Measurements from ENCODE around the gene PIGT.

The PIGT gene

DNA sequence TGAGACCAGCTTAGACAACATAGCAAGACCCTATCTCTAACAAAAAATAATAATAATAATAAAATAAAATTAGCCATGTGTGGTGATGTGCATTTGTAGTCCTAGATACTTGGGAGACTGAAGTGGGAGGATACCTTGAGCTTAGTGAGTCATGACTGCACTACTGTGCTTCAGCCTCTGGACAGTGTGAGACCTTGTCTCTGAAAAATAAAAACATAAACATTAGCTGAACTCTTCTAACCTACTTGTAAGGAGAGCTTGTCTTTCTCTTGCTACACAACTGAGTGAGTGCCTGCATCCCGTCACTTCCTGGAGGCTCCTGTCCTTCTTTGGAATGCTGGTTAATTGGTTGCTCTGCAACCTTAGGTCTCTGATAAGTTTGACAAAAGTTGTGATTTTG is 13.0 kb upstream of the PIGT start:
- no peak for DNase-seq

DNA sequence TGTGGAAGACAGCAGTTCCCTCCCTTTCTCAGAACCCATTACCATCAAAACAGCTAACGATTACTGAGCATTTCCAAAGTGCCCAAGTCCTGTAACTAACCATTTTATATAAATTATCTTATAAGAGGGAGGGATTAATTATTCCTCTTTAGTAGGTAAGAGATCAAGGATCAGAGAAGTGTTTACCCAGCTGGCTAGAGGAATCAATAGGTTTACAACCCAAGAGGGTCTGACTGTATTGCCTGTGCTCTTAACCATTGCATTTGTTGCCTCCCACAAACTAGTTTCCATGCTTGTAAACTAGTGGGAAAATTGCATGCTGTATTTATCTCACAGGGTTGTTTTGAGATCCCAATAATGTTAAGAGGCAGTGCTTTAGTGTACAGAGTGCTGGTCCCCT is 11.5 kb upstream of the PIGT start:
- no peak for DNase-seq

DNA sequence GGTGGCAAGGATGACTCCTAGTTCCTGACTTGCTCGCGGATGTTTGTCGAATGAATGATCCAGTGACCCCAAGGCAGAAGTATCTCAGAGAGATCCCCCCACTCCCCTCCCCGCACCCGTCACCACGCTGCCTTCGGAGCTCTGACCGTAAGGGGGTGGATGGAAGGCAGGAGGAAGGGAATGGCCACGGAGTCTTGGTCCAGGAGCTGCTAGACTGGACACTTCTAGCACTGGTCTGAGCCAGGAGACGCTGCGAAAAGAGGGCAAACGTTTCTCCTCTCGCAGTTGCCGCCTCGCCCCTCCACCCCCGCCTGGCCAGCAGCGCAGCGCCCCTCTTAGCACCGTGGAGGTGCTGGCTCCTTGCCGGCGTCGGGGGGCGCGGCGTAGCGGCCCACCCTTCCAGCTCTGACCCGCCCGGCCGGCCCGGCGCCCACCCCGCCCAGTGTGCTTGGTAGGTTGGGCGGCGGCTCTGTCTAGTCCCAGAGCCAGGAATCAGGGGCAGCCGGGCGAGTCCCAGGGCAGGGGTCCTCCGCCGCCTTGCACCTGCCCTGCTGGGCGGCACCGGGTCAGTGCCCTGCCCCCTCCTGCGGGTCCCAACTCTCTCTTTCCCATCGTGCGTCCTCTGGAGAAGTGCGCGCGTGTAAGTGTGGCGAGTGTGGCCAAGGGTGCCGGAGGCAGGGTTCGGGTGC is 10.2 kb upstream of the PIGT start:
- DNase-seq: no peak

DNA sequence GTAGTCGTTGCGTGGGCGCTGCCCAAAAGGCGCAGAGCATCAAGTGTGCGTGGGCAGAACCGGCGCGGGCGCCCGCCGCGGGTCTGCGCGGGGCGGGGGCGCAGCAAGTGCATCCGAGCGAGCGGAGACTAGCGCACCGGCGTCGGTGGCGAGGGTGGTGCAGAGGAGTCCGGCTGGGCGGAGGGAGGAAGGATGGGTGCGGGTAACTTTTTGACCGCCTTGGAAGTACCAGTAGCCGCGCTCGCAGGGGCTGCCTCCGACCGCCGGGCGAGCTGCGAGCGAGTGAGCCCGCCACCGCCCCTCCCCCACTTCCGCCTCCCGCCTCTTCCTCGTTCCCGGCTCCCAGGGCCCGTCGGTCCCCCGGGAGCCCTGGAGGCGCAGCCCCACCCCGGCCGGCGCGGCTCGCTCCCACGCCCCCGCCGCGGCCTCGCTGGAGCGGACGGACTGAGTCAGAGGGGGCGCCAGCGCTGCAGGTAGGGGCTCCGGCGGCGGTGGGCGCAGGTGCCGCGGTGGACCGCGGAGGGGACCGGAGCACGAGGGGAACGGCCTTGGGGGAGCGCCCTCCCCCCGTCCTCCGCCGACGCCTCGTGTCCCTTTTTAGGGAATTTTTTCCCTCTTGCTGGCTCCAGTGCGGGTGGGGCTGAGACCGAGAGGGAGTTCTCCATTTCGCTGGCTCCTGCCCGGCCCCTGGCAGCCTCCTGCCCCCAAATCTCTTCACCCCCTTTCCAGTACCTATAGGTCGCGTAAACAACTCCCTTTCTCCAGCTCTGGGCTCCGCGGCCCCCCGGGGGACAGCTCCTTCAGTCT is 9.5 kb upstream of the PIGT start:
- no peak for DNase-seq

DNA sequence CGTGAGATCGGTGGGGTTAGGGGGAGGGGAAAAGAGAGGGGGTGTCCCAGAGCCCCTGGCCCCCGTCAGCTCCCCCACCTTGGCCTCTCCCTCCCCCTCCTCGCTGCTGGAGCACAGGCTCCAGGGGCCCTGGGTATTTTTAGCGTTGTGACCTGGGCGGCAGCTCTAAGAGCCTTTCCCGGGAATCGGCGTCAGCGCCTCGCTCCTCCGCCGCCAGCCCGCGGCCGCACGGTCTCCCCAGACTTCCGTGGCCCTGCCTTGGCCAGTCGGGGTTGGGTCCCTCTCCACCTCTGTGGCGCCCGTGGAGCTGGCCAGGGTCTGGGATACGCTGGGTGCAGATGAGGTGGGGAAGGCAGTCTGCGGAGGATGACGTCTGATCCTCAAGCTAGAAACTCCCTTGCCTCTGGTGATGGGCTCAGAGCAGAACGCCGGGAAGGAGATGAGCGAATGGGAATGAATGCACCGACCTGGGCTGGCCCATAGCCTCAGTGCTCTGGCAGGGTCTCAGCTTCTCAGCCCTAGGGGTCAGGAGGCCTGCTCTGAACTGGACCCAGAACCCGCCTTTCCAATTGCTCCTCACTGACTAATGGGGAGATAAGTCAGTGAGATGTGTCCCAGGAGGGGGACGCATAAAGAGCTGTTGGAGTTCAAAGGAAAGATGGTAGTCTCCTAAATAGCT is 8.7 kb upstream of the PIGT start:
- no peak for DNase-seq

DNA sequence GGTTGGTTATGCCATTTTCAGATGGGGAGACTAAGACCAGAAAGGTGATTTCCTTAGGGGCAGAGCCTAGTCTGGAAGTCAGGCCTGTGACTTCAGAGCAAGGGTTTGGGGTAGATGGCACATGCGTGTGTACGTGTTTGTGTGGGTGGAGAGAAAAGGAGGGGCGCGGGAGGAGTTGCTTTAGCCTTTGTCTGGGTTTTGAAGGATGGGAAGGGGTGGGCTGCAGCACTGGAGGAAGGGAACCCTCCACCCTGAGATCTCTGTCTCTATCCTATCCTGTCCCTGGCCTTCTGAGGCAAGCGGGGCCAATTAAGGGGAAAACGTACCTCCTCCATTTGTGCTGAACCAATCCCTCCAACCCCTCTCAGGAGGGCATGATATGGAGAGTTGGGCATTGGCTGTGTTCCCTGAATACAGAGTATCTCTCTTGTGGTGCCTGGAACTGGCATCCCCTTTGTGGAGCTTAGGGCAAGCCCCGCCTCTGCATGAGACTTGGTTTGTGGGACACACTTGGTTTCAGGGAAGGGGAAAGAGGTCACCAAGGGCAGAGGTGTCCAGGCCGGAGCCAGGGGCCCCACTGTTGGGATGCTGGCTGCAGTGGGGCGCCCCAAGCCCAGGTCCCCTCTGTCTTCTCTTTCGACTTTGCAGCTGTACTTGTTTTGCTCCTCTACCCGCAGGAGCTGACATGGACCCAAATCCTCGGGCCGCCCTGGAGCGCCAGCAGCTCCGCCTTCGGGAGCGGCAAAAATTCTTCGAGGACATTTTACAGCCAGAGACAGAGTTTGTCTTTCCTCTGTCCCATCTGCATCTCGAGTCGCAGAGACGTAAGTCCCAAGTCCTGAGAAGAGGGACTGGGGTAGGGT is 7.9 kb upstream of the PIGT start, which contains the start of gene DBNDD2:
Gene DBNDD2, plus strand, starts transcription at position 507 of the 863 bp plus-strand sequence. Its CDS starts 179 bp downstream, at position 686.
- no peak for DNase-seq

DNA sequence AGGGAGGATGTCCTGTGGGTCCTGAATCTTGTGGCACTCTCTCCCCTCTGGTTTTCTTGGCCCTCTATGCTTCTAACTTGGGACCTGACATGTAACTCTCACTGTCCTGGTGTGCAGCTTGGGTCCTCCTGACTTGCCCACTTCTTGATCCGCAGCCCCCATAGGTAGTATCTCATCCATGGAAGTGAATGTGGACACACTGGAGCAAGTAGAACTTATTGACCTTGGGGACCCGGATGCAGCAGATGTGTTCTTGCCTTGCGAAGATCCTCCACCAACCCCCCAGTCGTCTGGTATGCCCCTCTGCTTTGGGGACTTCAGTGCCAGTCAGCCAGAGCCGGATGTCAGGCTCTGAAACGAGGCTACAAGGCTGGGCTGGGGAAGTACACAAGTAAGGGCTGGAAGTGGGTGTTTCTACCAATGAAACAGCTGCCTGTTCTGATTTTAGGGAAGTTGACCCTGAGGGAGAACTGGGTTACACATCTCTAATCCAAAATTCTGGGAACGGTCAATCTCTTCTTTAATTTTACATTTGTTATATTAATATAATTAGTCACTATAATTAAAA is 7.2 kb upstream of the PIGT start:
- DNase-seq: no peak

DNA sequence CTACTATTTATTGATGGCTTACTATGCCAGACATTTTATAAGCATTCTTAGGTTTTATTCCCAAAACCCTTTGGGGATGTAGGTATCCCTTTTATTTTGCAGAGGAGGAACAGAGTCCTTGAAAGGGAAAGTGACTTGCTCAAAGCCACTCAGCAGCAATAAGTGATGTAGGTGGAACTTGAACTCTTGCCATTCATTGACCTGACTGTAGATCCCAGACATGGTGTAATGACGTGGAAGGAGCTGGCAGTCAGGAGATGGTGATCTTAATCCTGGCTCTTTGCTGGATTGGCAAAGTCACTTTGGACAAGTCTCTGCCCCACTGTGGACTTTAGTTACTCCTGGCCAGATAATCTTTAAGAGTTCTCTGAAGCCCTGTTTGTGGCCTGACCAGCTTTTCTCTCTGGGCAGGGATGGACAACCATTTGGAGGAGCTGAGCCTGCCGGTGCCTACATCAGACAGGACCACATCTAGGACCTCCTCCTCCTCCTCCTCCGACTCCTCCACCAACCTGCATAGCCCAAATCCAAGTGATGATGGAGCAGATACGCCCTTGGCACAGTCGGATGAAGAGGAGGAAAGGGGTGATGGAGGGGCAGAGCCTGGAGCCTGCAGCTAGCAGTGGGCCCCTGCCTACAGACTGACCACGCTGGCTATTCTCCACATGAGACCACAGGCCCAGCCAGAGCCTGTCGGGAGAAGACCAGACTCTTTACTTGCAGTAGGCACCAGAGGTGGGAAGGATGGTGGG is 6.2 kb upstream of the PIGT start:
- no peak for DNase-seq

DNA sequence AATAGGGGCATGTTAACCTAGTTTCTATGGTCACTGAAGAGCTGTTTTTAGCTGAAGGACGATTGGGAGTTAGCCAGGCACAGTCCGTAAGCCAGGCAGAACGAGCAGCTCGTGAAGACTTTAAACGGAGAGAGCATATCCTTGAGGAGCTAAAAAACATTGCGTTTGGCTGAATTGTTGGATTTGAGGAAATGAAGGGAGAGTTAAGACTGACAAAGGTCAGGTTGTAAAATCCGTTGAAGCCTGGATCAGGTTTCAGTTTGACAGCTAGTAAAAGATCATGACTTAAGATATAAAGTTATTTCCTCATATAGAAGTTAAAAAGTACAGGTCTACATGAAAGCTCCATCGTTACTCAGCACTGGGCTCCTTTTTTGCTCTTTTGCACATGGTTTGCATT is 5.1 kb upstream of the PIGT start:
- DNase-seq: no peak

DNA sequence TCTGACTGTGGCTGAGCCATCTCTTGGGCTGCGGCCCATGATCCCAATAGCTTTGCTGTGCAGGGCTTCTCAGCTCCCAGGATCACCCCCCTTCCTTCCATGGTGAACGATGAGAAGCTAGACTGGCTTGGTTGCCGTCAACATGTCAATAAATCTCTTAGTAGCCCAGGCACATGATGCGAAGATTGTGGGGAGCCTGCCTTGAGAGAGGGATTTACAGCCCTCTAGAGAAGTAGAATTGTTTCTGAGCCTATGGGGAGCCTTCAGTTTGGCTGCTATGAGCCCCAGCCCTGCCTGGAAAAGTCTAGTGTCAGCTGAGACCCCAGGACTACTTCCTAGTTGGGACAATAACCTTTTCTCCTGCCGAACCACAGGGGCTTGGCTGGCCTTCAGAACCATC is 3.3 kb upstream of the PIGT start:
- no peak for DNase-seq

DNA sequence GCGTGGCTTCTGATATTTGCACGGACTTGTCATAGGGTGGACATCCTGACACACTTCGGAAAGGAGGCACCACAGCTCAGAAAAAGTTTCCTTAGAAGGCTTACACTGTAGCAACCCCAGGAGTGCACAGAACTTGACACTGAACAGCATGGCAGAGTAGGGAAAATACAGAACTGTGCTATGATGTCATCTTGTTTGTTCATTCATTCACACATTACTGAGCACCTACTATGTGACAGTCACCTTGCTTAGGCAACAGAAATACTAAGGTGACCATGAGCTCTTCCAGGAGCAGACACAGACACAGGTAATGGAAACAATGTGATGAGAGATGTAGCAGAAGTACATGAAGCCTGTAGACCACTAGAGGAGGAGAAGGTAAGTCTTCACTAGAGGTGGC is 2.5 kb upstream of the PIGT start:
- DNase-seq: no peak

DNA sequence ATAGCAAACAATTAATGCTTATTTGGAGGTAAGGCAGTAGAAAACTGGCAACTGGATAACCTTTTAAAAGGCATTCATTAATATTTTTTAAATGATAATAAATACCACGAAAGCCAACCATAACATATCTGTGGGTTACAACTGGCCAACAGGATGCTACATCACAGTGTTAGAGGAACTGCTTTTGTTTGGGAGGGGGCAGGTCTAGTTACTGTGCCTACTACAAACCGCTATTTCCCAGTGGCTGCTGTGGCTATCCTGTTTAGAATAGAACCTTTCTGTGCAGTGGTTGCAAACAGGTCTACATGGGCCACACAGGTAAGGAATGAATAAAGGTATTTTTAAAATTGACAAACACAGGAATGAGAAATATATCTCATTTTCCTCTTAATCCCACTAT is 976 bp downstream of the PIGT start:
- DNase-seq: no peak

DNA sequence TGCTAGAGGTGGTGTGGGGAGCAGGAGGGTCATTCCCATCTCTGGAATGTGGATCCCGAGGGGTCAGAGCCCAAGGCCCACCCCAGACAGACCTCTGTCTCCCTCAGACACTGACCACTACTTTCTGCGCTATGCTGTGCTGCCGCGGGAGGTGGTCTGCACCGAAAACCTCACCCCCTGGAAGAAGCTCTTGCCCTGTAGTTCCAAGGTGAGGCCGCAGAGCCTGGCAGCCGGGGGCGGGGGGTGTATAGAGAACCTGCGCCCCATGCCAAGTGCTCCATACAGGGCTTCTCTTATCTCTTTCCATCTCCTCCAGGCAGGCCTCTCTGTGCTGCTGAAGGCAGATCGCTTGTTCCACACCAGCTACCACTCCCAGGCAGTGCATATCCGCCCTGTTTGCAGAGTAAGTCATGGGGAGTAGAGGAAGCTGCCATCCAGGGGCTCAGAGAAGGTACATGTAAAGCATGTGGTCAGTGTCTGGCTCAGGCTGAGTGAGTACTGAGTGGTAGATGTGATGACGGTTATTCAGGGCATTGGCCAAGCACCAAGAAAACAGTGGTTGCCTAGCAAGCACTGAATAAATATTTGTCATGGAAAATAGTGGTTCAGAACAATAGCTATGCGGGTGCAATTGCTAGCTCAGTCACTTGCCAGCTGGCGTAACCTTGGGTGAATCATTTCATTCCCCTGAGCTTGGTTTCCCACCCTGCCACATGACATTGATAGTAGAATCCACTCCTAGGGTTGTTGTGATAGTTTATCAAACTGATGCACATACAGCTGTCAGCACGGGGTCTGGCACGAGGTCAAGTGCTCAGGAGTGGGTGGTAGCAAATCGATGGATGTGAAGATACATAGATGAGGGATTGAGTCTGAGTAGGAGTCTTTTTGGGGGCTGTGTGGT is 3.5 kb downstream of the PIGT start:
- no peak for DNase-seq

DNA sequence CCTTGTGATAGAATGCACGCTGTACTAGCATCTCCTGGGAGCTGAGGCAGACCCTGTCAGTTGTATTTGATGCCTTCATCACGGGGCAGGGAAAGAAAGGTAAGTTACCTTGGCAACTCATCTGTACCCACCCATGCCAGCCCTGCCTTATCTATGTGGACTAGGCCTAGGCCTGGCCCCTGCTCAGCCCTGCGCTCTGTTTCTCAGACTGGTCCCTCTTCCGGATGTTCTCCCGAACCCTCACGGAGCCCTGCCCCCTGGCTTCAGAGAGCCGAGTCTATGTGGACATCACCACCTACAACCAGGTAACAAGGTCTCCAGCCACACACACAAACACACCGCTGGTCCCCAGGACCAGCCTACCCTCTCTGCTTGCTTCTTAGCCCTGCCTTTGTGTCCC is 4.2 kb downstream of the PIGT start:
- no peak for DNase-seq

DNA sequence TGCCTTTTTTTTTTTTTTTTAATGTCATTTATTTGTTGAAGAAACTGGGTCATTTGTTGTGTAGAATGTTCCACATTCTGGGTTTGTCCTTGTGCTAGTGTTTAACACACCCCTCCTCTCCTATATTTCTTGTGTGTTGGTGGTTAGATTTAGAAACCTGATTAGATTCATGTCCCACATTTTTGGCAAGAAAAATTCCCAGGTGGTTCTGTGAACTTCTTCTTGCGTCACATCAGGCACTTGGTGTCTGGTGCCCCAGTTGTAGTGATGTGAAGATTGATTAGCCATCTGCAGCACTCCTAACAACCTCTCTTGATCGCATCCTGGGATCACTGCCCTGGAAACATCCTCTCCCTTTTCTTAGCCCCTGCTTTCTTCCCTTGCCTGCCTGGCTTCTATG is 7.8 kb downstream of the PIGT start:
- DNase-seq: no peak

DNA sequence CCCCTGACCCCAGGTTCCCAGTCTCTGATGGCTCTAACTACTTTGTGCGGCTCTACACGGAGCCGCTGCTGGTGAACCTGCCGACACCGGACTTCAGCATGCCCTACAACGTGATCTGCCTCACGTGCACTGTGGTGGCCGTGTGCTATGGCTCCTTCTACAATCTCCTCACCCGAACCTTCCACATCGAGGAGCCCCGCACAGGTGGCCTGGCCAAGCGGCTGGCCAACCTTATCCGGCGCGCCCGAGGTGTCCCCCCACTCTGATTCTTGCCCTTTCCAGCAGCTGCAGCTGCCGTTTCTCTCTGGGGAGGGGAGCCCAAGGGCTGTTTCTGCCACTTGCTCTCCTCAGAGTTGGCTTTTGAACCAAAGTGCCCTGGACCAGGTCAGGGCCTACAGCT is 9.6 kb downstream of the PIGT start:
- no peak for DNase-seq

DNA sequence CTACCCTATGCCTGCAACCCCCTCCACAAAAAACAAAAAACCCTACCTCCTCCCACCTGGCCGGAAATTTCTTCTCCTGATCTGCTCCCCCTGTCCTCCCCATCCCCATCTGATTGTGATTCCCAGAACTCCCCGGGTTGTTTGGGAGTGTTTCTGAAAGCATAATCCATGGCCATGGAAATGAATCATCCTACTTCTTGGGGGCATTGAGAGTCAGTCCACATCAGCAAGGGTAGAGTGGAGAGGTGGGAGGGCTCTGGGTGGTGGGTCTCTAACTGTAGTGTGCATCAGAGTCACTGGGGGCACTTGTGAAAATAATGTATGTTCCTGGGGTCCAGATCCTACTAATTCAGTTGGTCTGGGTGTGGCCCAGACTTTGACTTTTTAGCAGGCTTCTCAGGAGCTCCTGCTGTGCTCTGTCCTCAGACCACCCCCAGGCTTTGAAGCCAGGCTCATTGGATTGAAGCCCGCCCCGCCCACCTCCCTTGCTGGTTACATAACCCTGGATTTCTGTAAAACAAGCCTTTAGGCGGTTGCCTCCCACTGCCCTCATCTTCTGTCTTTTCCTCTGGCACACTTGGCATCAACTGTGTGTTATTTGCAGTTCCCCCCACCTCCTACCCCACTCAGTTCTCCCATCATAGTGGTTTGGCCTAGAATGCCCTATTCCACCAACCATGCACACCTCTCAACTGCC is 10.5 kb downstream of the PIGT start:
- no peak for DNase-seq

DNA sequence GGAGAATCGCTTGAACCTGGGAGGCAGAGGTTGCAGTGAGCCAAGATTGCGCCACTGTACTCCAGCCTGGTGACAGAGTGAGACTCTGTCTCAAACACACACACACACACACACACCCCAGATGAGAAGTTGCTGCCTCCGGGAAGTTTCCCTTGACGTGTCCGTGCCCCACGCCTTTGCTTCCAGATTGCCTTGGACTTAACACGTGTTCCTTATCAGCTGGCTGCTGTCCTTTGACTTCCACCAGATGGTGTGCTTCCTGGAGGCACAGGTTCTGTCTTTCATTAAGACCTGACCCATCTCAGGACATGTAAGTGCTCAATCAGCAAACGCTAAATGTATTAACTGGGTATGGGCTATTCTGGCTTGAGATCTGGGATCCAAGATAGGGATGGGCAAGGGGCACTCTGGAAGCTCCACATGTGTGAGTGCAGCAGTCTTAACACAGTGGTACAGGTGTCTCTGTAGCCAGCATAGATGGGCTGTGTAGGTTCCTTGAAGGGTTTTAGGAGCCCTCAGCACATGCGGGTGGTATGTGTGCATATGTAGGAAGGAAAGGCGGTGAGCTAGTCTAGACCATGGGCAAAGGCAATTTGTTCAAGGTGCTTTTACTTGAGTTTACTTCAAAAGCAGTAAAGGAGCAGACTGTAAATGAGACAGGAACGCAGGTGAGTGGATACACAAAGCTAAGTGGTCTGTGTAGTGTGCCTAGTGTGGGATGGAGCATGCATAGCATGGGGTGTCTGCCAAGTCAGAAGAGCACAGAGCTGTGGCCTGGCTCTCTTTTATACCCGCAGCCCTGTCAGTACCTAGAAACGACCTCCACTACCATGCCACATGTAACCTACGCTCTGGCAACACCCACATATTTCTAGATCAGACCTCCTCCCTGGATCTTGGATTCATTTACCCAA is 11.6 kb downstream of the PIGT start:
- no peak for DNase-seq

DNA sequence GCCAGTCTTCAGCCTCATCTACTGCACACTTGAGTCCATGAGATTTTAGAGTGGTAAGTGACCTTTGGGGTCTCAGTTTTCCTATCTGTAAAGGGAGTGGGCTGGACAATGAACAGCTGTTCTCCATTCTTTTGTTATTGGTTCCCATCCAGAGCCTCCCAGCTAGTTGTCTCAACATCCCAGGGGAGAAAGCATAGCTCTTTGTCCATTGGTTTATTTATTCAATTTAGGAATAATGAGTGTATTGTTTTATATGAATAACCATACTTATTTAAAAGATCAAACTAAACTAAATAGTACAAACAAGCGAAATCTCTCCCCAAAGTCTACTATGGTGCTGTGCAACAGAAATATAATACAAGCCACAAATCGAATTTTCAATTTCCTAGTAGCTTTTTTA is 13.7 kb downstream of the PIGT start:
- no peak for DNase-seq

All from amniotic stem cell (primary cell).